GM21515 (cell line): Measurements from ENCODE around the gene KDM5B.
"Not testable (repeated sequence)": the region's sequence is repeated elsewhere in the genome, so short reads cannot be mapped to it uniquely, and the experiment has no call there.

Experiments used
- ATAC-seq: cut with Tn5 transposase; IDR thresholded peaks from one replicate; pipeline ENCODE4 v1.9.1; 2021; ENCODE audit not compliant: unreplicated experiment

Gene KDM5B

GRCh38 chr1:202714202-202714601 is 94.0 kb downstream of the KDM5B start:
- not testable (repeated sequence) for ATAC-seq

GRCh38 chr1:202713110-202713509 is 95.1 kb downstream of the KDM5B start:
- ATAC-seq: no peak

- ATAC-seq: no peak
These were observed 96.1 kb downstream of the KDM5B start for GRCh38 chr1:202711949-202712635.

GRCh38 chr1:202710070-202711045 is 97.9 kb downstream of the KDM5B start, which contains the start of gene SYT2:
TSS of gene SYT2 (minus strand) at chr1:202710454. CDS start at chr1:202605772, 104,682 bp downstream.
- no peak for ATAC-seq

- no peak for ATAC-seq
These were observed 98.8 kb downstream of the KDM5B start for GRCh38 chr1:202709276-202710041.

GRCh38 chr1:202708456-202709275 is 99.6 kb downstream of the KDM5B start:
- no peak for ATAC-seq

GRCh38 chr1:202706851-202707250 is 101.4 kb downstream of the KDM5B start:
- ATAC-seq: no peak

- ATAC-seq: no peak
These were observed 103.6 kb downstream of the KDM5B start for GRCh38 chr1:202704601-202705000.

DNA sequence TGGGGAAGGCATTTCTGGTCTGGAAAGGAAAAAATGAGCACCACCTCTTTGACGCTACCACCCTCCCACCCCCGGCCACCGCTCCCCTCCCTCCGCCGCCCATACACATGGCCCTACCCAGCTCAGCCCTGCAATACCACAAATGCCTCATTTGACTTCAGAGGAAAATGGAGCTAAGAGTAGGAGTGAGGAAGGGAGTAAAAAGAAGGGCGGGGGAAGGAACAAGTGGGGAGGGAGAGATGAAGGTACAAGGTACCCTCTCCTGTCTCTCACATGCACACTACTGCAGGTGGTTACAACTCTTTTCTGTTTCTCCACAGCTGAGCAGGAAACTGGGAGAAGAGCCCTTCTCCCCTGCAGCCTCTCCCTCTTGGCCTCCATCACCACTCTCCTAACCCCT is 105.0 kb downstream of the KDM5B start:
- ATAC-seq: no peak

DNA sequence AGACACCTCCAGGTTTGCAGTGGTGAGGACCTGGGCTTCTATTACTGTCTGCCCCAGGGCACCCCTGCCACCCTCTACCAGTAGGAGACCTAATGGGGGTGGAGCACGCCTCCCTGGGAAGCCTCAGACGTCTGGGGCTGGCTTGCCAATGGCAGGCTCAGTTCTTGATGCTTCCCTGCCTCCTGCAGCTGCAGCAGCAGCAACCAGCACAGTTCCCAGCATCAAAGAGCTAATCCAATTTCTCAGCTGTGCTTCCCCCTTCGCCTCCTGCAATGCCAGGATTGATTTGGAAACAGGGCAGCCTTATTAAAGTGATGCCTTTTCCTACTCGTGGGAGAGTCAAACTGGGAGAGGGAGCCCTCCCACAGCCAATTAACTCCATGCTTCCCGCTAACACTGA is 106.1 kb downstream of the KDM5B start:
- no peak for ATAC-seq

DNA sequence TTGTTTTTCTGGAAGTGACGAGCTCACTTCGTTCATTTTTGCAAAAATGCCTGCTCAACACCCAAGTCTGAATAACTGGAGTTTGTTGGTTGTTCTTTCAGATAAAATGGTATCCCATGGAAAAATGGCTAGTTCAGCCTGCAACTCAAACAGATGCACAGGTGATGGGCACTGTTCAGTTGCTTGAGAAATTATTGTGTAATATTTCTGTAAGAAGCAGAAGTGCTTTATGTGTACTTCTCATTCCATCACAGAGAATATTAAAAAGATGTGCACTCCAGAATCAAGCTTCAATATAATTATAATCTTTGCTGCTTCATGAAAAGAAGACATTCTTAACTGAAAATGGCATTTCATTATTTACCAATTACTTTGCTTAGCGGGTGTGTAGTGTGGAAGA is 107.0 kb downstream of the KDM5B start:
- no peak for ATAC-seq

GRCh38 chr1:202700061-202700460 is 108.2 kb downstream of the KDM5B start:
- no peak for ATAC-seq

DNA sequence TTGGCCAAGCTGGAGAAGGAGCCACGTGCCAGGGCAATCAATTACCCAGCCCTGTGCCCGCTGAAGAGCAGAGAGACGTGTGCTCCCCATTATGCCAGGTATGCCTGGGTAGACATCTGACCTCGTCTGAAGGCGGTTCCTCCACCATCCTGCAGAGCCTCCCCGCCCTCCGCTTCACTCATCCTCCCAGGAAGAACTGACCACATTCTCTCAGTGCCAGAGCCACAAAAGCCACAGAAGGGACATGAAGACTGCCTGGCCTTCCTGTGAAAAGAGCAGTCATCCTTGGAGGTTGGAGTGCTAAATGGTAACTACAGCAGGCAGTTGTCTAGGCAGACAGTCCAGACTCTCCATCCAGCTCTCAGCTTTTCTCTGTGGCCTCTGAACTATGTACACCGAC is 109.9 kb downstream of the KDM5B start:
- ATAC-seq: no peak

GRCh38 chr1:202697038-202697437 is 111.2 kb downstream of the KDM5B start:
- ATAC-seq: no peak

- no peak for ATAC-seq
These were observed 113.9 kb downstream of the KDM5B start for GRCh38 chr1:202694314-202694713.

DNA sequence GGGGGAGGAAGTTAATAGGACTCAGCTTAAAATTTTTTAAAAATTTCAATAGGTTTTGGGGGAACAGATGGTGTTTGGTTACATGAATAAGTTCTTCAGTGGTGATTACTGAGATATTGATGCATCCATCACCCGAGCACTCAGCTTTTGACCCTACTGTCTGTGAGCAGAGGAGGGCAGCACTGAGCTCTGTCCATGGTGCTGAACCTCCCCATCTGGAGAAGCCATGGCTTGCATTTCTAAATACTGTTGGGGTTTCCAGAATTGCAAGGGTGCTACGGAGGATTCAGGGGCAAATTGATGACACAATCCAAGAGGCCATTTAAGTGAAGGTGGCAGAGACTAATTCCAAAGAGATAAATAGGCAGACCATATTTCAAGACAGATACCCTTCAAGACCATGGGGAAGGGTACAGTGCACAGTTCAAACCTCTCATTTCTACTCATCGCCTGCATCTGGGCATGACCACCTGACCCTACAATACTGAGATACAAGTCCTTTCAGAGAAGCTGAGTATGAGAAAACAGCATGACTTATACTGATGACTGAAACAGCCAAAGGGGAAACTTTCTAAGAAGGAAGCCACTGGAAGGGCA is 115.2 kb downstream of the KDM5B start:
- no peak for ATAC-seq

DNA sequence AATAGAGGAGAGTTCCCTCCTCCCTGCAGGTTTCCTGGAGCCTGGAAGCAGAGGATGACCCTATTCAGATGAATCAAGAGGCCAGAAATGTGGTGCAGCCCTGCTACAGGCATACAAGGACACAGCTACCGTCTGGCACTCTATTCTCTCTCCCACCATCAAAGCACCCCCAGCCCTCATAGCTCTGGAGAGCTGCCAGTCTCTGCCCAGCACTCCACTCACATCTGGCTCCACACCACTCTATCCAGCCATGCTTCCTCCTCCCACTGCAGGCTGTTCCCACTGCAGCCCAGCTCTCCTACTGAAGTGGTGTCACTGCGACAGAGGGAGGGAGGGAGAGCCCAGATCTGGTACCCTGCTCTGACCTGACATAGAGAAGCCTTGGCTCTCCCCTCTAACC is 116.4 kb downstream of the KDM5B start:
- no peak for ATAC-seq

DNA sequence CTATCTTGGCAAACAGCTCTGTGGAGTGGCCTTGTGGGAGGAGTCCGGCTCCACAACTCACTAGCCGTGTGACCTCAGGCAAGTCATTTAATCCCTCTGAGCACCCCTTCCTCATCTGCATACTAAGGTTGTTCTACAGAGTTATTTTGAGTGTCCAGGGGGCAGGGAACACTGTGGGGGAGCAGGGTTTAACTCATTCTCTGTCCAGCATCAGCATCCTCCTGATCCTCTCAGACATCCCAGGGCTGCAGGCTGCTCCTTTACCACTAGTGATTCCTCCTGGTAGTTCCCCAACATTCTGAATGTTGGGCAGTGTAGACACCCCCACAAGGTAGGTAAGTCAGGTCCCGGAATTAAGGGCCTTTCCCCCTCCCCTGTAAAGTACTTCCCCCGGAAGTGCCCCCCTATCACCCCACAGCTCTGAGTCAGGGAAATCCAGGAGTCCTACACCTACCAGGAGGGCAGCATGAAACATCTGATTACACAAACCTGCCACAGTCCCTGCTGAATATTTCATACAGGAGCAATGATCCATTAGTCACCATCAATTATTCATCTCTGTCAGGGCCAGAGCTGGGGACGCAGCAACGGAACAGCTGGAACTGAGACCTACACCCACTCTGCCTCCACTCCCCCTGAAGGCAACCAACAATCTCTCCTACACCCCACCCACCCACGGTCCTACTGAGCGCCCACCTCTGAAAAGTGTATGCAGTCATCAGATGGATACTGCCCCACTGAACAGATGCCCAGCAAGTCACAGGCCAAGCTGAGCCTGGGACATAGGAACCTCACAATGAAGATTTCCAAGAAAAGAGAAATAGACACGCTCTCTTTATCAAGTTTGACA is 118.5 kb downstream of the KDM5B start:
- ATAC-seq: no peak

- ATAC-seq: no peak
These were observed 119.1 kb downstream of the KDM5B start for GRCh38 chr1:202689082-202689481.
